Smooth muscle cell of bladder (primary cell): ENCODE measurements around the gene CASP8AP2. TPM values are rescaled to one million over a fixed set of nuclear protein-coding genes. Genes with fewer than 3 reads are reported as not detected.

Experiments used
- total RNA-seq: library from RNA; depleted of rRNA; stranded (reverse); fragments of >200 nt; gene quantifications from 2 replicates; pipeline ENCODE4 v1.2.3, GENCODE V29; 2014

CASP8AP2 gene
- 7.8 and 9.6 TPM in 2 replicates for total RNA-seq

GRCh38 chr6:89829472-89830169 lies at the start of gene CASP8AP2:
CASP8AP2 (plus strand) TSS chr6:89829880.

GRCh38 chr6:89819336-89820130 lies 10.1 kb upstream of the CASP8AP2 start, which contains the start of gene MDN1:
MDN1 (minus strand) TSS chr6:89819794; CDS start chr6:89819607, 187 bp downstream.

GRCh38 chr6:89894169-89894568 lies 64.5 kb downstream of the CASP8AP2 start, which contains the start of gene GJA10:
GJA10 (plus strand) TSS chr6:89894469; CDS start chr6:89894469, 0 bp downstream.

Other genes starting within 250 kb of the CASP8AP2 start
- gene LYRM2, start 191.1 kb upstream of the CASP8AP2 start, total RNA-seq = 16.2 and 18.5 TPM in 2 replicates
- gene MDN1, start 10.1 kb upstream of the CASP8AP2 start, total RNA-seq = 14.6 and 20.2 TPM in 2 replicates
- not detected in 2 replicates for gene GJA10, start 64.6 kb downstream of the CASP8AP2 start, total RNA-seq